NAMALWA (cell line): ENCODE measurements around the gene NOTCH4.
"Not testable (repeated sequence)": the region's sequence is repeated elsewhere in the genome, so short reads cannot be mapped to it uniquely, and the experiment has no call there.

Experiments used
- DNase-seq: peaks from one replicate; pipeline ENCODE4 v3.0.0-alpha.2; 2015; ENCODE audit warnings: low spot score

NOTCH4 gene

DNA sequence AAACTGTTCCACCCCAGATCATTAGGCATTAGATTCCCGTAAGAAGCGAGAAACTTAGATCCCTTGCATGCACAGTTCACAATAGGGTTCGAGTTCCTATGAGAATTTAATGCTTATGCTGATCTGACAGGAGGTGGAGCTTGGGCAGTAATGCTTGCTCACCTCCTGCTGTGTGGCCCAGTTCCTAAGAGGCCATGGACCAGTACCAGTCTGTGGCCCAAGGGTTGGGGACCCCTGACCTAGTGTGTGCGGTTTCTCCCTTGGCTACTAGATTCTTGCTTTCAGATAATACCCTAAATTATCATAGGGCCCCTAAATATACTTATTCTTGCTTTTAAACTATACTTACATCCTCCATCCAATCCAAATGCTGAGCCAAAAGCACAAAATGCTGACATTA lies 29.5 kb downstream of the NOTCH4 start:
- no peak for DNase-seq

DNA sequence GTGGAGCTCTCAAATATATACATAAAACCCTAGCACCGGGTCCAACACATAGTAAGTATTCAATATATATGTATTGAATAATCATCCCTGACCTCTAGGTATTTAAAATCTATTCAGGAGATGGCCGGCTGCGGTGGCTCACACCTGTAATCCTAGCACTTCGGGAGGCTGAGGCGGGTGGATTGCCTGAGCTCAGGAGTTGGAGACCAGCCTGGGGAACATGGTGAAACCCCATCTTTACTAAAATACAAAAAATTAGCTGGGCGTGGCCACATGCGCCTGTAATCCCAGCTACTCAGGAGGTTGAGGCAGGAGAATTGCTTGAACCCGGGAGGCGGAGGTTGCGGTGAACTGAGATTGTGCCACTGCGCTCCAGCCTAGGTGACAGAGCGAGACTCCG lies 30.8 kb downstream of the NOTCH4 start:
- not testable (repeated sequence) for DNase-seq

DNA sequence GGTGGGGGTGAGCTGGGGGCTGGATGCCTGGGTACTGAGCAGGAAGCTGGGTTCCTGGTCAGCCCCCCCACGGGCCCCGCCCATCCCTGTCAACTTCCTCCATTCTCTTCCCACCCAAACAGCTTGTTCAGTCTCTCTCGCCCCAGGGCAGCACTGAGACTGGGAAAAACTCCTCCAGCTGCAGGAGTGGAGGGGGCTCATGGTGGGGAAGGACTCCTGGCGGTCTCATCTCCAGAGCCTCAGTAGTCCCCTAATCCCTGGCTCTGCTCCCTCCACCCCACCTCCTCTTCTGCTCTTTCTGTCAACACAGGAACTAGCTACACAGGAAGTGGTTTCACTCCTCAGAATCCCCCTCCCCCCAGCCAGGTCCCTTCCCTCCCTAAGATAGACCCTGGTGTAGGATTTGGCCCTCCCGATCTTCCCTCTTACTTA lies 31.2 kb downstream of the NOTCH4 start, which contains the start of gene GPSM3:
TSS of gene GPSM3 (minus strand) at position 36 of the 432 bp plus-strand sequence. CDS start 130 bp downstream, outside the sequence.
- DNase-seq: peak; percentile 62

DNA sequence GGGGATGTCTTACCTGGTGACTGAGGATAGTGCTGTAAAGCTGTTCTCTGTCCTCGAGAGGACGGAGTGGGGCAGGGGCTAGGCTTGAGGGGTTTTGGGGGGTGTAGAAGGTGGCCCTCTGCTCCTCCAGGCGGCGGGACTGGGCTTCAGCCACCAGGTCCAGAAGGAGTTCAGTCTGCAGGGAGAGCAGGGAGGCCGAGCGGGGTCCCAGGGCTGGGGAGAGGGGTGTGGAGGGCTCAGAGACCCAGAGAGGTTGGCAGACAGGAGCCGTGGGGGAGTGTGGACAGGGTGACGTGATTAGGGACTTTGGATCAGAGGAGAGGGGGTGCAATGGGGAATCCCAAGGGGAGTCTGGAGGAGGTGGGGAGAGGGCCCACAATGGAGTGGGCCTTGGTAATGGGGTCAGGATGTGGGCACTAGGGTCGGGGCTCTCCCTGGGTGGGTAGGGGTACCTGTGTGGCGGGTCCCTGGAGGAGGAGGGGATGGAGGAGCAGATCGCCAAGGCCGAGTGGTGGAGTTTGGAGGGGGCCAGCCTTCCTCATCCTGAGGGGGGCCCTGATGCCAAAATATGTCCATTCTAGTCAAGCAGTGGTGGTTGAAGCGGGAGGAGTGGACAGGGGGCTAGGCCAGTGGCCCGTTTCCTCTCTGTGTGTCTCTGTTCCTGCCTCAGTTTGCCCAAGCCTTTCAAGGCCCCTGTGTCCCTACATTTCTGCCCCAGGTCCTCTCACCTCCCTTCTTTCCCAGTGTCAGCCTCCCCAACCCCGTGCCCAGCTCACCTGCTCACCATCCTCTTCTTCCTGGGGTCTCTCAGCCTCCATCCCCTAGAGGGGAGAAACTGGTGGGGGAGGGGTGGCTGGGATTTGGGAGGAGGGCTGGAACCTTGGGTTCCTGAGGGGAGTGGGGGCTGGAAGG lies 31.9 kb downstream of the NOTCH4 start:
- no peak for DNase-seq

DNA sequence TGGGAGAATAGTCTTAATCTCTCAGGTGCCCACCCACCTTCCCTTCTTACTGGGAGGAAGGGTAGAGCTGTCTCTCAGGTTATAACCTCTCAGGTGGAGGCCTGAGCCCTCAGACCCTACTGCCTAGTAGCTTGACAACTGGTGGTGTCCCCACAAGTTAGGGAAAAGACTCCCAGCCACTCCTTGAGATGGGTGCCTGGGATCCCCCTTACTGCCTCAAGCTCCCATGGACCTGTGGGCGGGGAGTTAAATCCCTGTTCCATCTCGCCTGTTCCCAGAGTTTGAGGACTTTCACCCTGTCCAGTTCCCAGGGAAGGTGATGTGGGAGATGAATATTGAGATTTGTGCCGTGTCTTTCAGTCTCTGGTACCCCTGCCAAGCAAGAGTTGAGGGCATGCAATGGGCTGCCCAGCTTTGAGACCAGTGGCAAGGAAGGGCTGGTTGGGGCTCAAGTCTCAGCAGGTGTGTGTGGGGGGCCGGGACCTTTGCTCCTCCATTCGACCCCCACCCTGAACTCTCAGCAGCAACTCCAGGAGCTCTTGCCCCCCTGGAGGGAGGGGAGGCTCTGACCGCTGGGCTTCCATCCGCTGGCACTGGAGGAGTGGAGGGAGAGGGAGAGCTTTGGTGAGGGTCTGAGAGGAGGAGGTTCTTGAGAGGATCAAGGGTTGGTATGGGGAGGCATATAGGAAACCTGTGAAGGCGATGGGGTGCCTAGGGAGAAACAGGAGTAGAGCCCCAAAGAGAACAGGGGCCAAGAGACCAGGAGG lies 32.8 kb downstream of the NOTCH4 start:
- DNase-seq: no peak

DNA sequence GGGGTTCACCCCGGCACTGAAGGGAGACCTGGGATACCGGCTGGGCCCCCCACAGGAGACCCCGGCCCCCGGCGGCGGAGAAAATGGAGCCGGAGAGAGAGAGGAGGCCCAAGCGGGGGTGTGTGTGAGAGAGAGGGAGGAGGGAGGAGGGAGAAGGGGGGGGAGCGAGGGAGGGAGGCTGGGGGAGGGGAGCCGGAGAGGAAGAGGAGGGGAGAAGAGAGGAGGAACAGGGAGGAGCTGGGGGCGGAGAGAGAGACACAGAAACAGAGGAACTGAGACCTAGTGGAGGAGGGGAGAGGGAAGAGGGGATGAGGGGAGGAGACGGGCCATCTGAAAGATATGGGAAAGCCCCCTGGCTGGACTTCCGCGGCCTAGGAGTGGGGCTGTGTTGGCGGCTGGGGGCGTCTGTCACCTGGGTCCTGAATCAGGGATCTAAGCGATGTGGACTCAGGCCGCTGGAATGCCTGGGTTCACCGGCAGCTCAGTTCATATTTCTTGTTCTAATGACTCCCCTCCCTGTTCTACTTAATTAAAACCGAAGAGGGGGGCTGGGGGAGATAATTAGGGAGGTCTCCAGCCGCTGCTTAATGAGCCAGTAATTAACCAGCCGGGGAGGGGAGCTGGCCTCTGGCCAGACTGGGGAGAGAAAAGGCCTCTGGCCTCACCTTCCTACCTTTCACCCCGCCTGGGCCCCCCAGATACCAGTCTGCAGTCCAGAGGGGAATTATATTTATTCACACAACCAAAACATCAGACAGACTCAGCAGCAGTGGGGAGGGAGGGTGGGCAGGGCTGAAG lies 33.6 kb downstream of the NOTCH4 start, which contains the start of gene PBX2:
TSS of gene PBX2 (minus strand) at position 149 of the 798 bp plus-strand sequence. CDS start 287 bp downstream, outside the sequence.
- DNase-seq: peak; percentile 86

DNA sequence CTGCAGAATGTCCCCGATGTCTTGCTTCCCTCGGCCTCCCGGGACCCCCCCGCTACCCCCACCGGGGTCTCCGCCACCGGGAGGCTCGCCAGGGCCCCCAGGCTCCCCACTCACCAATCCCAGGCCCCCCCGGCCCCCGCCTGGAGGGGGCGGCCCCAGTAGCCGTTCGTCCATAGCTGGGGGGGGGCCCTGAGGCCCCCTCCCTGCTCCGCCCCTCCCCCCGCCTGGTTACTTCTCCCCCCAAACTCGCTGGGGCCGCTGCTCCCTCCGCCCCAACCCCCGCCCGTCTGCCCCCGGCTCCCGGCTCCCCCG lies 34.2 kb downstream of the NOTCH4 start:
- no peak for DNase-seq

DNA sequence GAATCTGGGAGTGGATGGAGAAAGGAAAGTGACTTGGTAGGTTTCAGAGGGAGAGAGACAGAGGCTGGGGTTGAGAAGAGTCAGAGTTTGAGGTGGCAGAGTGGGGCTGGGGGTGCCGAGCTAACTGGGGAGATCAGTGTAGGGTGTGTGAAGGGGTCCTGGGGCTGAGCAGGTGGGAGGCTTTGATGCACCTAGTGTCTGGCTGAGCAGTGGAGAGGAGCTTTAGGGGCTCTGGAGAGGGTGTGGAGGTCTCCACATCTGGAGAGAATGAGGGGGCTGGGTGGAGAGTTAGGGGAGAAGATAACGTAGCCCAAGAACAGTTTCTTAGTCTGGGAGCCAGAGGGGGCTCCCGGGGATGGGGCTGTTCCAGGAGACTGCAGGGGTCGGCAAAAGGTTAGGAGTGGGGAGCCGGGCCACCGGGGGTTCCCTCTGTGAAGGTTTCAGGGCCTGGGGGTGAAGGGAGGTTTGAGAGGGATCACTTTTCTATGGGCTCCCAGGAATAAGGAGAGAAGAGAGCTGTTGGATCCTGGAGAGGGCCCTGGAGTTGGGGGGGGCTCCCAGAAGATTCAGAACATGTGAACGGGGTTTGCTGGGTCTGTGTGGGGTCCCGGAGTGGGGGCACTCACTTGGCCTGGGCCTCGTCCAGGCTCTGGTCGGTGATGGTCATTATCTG lies 34.7 kb downstream of the NOTCH4 start:
- DNase-seq: peak; percentile 22

DNA sequence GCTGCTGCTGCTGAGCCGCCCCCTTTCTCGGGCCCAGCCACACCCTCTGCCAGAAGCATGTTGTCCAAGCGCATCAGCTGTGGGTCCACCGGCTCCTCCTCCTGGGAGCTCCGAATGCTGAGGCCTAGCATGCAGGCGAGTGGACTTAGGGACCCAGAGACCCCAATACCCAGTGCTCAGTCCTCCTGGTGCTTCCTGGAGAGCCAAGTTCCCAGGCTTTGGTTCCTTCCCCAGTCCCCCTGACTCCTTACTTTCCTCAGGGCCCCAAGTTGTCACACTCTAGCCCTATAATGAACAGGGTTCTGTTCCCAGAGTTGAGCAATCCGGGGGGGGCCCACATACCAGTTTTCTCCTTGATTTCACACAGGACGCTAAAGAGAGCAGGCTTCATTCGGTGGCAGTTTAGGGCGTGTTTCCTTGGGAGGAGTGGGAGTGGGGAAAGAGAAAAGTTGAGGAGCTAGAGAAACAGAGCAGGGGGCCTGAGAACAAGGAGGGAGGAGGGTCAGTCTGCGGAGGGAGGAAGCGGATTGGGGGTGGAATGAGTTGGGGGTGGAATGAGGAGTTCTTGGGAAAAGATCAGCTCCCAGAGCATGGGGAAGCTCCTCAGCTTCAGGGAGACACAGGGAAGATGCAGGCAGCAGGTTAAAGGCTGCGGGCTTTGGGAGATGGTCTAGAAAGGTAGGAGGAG lies 35.3 kb downstream of the NOTCH4 start:
- DNase-seq: no peak

DNA sequence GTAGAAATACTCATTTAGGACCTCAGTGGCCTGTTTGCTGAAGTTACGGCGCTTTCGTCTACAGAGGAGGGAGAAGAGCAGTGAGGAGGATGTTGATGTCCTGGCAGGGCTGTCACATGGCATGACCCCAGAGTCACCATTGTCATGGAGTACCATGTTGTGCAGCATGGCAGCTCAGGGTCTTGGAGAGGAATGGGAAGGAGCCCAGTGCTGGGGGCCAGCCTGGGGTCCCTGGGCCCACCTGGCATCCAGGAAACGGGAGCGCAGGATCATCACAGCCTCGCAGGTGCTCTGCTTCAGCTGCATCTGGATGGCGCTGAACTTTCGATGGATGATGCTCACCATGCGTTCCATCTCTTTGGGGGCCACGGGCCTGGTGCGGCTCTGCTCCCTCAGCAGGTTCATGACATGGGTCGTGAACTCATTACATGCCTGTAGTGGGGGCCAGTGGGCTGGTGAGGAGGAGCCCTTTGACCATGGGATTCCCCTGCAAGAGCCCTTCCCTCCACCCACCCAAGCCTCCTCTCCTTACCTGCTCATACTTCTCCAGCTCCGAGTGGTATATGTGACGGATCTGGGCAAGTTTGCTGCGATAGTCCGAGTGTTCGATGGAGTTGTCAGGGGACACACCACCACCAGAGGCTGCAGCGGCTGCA lies 36.0 kb downstream of the NOTCH4 start:
- DNase-seq: not testable (repeated sequence)

DNA sequence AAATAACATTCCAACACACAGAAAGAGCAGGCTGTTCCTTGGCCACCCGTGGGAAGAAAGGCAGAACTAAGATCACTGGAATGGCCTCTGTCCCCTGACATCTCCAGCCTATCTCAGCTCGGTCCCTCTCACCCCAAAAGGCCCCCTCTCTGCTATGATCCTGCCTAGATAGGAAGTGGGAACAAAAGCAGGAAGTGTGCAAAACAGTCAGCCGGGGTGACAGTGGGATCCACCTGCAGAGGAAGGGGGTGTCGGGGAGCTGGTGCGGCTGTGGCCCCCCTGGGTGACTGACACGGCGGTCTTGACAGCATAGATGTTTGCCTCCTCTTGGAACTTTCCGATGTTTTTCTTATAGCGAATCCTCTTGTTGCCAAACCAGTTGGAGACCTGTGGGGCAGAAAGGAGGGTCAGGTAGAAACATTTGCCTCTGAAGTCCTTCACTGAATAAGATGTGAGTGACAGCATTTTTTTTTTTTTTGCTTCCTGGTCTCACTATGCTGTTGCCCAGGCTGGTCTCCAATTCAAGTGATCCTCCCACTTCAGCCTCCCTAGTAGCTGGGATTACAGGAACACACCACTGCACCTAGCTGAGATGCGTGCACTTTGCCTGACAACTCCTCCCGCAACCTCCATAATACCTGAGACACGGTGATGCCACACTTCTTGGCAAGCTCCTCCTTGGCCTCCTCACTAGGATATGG lies 36.7 kb downstream of the NOTCH4 start:
- DNase-seq: no peak

DNA sequence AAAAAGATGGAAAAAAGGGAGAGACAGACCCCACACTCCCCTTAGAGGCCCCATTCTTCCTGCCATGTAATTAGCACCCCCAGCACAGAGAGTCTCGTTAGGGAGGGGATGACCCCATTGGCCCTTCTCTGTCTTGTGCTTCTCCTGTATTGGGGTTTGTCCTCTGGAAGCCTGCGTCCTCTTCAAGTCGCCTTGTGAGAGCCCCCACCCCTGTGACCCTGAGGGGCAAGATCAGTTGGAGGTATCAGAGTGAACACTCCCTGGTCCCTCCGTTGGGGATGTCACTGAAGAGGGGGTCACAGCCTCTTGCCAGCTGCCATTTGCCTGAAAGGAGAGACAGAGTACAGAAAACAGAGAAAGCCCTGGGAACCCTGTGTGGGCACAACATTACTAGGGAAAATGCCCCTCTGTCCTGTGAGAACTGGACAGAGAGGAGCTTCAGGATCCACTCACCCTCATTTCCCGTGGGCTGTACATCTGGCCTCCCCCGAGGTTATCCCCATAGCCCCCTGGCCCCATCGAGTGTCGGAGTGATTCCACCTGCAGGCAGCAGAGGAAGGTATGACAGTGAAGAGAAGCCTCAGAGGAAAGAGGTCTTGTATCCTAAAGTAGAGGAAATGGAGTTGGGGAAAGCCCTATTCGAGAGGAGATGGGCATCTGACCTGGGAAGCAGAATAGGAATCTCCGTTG lies 37.6 kb downstream of the NOTCH4 start:
- DNase-seq: not testable (repeated sequence)

DNA sequence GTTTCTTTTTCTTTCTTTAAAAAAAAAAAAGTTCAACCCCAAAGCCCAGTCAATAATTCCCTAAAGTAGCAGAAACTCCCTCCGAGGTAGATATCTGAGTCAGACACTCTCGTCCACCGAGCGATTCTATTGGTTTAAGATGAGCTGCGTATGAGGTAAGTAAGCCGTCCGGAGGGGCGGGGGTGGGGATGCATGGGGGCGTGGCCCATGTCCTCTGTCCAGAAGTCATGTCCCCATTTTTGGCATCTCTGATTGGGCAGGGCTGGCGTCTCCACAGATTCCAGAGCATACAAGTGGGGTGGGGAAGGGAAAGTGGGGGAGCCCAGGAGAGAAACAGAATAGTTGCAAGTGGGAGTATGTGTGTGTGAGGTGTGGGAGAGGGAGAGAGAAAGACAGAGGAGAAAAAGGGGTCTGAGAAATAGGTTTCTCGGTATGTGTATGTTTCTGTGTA lies 38.2 kb downstream of the NOTCH4 start:
- not testable (repeated sequence) for DNase-seq

DNA sequence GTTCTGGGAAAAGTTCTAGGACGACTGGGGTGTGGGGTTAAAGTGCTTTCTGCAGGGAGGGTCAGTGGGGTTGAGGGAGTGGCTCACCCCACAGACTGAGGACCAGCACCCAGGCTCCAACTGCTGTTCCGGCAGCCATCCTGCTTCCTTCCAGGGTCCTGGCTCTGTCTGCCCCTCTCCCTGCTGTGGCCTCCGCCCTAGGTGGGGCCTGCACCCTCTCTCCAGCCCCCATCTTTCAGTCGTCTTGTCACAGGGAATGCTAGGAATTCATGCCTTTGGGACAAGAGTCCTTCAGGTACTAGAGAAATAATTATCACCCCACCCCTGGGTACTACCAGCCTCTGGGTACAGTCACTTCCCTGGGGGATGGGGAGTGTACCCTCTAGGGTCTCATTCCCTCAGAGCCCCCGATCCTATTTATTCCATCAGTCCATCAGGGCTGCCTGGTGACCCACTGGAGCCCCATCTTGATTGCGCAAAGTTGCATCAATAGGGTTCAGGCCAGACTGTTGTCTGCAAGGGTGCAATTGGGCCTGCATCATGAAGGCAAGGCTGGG lies 39.7 kb downstream of the NOTCH4 start, which contains the start of gene AGER:
TSS of gene AGER (minus strand) at position 170 of the 557 bp plus-strand sequence. CDS start at position 139, 31 bp downstream.
- no peak for DNase-seq

DNA sequence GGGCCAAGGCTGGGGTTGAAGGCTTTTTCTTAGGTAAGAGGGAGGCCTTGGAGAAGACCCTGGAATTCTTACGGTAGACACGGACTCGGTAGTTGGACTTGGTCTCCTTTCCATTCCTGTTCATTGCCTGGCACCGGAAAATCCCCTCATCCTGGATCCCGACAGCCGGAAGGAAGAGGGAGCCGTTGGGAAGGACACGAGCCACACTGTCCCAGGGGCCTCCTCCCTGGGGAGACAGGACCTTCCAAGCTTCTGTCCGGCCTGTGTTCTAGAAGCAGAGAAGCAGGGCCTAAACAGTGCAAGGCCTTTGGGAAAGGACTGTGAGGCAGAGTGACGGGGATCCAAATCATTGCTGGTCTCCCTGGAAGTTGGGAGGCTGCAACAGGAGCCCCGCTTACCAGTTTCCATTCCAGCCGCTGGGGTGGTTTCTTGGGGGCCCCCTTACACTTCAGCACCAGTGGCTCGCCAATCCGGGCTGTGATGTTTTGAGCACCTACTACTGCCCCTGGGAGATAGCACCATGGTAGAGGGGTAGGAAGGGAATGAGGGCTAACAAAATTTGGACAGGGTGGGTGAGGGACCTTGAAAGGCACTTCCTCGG lies 40.3 kb downstream of the NOTCH4 start:
- DNase-seq: no peak

DNA sequence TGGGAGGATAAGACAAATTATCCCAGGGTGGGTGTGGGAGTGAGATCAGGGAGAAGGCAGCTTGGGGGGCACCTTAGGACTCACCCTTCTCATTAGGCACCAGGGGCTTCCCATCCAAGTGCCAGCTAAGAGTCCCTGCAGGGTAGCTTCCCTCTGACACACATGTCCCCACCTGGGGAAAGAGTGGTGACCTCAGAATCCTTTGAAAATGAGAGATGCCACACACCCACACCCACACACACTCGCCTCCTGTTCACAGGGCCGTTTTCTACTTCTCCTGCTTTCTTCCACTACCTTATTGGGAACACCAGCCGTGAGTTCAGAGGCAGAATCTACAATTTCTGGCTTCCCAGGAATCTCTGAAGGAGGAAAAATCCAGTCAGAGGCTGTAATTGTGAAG lies 40.8 kb downstream of the NOTCH4 start:
- DNase-seq: no peak

DNA sequence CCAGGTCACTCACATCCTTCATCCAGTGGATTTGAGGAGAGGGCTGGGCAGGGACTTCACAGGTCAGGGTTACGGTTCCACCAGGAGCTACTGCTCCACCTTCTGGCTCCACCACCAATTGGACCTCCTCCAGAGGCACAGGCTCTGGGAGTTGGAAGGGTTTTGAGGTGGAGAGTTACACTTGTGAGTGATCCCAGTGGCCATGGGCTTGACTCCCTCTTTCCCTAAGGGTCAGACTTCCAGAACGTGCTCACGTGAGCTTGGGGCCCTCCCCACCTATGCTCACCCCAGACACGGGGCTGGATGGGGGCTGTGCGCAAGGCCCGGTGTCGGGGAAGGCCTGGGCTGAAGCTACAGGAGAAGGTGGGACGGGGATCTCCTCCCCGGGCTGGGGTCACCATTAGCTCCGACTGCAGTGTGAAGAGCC lies 41.3 kb downstream of the NOTCH4 start:
- no peak for DNase-seq

DNA sequence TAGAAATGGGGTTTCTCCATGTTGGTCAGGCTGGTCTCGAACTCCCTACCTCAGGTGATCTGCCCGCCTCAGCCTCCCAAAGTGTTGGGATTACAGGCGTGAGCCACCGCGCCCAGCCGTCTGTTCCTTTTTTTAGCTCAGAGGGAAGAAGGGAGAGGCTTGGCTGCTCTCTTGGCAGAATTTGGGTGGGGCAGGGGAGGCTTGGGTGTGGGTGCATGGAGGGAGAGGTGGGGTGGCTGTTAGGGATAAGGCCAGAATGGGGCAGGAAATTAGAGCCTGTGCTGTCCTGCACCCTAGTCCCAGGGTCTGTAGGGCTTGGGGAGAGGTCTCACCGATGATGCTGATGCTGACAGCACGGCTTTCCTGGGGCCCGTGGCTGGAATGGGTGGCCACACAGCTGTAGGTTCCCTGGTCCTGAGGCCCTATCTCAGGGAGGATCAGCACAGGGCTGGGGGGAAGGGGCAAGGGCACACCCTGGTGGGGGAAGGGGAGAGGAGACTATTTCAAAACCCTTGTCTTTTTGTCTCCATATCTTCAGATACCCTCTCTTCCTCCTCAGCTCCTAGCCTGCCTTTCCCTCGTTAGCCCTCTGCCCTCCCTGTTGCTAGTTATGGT lies 41.8 kb downstream of the NOTCH4 start:
- DNase-seq: no peak
